ENCODE measurements around the gene GABRB2.

Gene GABRB2

DNA sequence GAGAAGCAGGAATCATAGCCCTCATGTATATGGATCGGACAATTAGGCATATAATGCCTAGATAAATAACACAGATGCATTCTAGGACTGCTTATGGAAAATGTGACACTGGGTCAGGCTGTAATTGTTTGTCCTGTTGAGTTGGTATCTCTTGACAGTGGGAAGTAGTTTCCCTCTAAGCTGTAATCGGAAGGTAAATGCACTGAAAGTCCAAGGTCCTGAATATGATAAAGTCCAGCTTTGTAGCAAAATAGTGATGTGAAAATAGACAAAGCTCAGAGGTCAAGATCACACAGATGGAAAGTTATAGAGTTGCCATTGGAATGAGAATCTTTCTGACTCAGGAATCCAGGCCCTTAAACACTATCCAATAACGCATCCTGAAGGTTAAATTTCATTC, 214.2 kb downstream of the GABRB2 start:
- H3K27ac ChIP-seq (ENCODE audit: low read depth, low read length, poor library complexity, severe bottlenecking) = no peak overlapping the region
- H3K4me1 ChIP-seq (ENCODE audit: insufficient read depth, low read length, severe bottlenecking) = no peaks in the 10 kb centered on the region
- H3K4me2 ChIP-seq (ENCODE audit: low read length) = no peak overlapping the region
- no peaks in the 10 kb centered on the region for H3K9me2 ChIP-seq (ENCODE audit: low read depth, low read length)
- no peaks in the 10 kb centered on the region for H3K27me3 ChIP-seq (ENCODE audit: insufficient read depth, low read length)
- H2AFZ ChIP-seq (ENCODE audit: low read length) = no peak overlapping the region
- H3K9ac ChIP-seq (ENCODE audit: low read length) = no peak overlapping the region
- no peaks in the 10 kb centered on the region for H3K79me2 ChIP-seq (ENCODE audit: insufficient read depth, low read length)
- no peaks in the 10 kb centered on the region for H3K9me3 ChIP-seq (ENCODE audit: low read length)
- H3F3A ChIP-seq (ENCODE audit: insufficient read depth, low read length) = no peaks in the 10 kb centered on the region
- no peaks in the 10 kb centered on the region for H4K20me1 ChIP-seq (ENCODE audit: insufficient read depth, low read length)
- no peak overlapping the region for H3K4me3 ChIP-seq (ENCODE audit: low read depth, low read length, poor library complexity, severe bottlenecking)
- no peaks in the 10 kb centered on the region for H3K36me3 ChIP-seq (ENCODE audit: insufficient read depth, low read length)
- TF ChIP-seq, protein P1, sequence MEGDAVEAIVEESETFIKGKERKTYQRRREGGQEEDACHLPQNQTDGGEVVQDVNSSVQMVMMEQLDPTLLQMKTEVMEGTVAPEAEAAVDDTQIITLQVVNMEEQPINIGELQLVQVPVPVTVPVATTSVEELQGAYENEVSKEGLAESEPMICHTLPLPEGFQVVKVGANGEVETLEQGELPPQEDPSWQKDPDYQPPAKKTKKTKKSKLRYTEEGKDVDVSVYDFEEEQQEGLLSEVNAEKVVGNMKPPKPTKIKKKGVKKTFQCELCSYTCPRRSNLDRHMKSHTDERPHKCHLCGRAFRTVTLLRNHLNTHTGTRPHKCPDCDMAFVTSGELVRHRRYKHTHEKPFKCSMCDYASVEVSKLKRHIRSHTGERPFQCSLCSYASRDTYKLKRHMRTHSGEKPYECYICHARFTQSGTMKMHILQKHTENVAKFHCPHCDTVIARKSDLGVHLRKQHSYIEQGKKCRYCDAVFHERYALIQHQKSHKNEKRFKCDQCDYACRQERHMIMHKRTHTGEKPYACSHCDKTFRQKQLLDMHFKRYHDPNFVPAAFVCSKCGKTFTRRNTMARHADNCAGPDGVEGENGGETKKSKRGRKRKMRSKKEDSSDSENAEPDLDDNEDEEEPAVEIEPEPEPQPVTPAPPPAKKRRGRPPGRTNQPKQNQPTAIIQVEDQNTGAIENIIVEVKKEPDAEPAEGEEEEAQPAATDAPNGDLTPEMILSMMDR (IDR thresholded peaks at IDR 0.05; ENCODE audit: low read length) = no peak
- TF ChIP-seq EZH2 (IDR thresholded peaks at IDR 0.05; ENCODE audit: borderline replicate concordance, low read length) = no peak

DNA sequence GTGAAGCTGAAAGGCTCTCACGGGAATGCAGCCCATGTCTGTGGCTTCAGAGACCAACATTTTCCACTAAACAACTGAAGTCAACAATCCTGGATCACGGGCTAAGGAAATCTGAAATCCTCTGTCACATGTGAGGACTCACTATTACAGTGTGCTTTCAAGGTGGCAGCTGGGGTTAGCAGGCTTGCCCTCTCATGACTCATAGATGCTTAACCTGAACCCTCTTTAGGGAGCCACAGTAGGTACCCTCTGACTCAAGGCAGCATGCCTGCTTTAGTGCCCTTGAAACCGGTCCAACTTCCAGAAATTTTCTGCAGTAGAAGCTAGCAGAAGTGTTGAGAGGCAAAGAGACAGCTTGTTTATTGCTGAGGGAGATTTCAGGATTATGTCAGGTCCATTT, 232.5 kb downstream of the GABRB2 start:
- Histone ChIP-seq H3K4me2 (ENCODE audit: low read length) (no peak overlapping the region), H3K4me1 (ENCODE audit: insufficient read depth, low read length, severe bottlenecking) (no peaks in the 10 kb centered on the region), H3K9me3 (ENCODE audit: low read length) (no peaks in the 10 kb centered on the region), H3K27me3 (ENCODE audit: insufficient read depth, low read length) (no peaks in the 10 kb centered on the region), H3K79me2 (ENCODE audit: insufficient read depth, low read length) (no peaks in the 10 kb centered on the region), H3K9ac (ENCODE audit: low read length) (no peak overlapping the region), H3K27ac (ENCODE audit: low read depth, low read length, poor library complexity, severe bottlenecking) (no peak overlapping the region), H2AFZ (ENCODE audit: low read length) (no peak overlapping the region), H3K9me2 (ENCODE audit: low read depth, low read length) (no peaks in the 10 kb centered on the region), H3K36me3 (ENCODE audit: insufficient read depth, low read length) (no peaks in the 10 kb centered on the region), H3K4me3 (ENCODE audit: low read depth, low read length, poor library complexity, severe bottlenecking) (no peak overlapping the region), H4K20me1 (ENCODE audit: insufficient read depth, low read length) (no peaks in the 10 kb centered on the region), H3F3A (ENCODE audit: insufficient read depth, low read length) (no peaks in the 10 kb centered on the region)
- TF ChIP-seq, protein P1 (IDR thresholded peaks at IDR 0.05; ENCODE audit: low read length) = no peak
- no peak for TF ChIP-seq EZH2 (IDR thresholded peaks at IDR 0.05; ENCODE audit: borderline replicate concordance, low read length)

DNA sequence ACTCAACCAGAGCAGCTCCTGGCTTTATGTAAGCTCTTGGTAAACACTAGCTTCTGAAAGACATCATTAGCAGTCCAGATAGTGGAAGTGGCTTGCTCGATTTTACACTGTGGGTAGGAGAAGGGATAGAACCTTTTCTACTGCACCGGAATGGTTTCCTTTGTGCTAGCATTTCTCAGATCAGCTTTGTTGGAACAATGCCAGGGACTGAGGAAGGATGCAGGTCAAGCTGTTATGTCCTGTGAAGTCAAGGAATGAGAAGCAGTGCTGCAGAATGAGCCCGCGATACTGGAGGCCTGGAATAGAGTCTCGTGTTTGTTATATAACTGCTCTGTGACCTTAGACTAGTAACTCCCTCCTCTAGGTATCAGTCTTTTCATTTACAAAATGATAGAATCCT, 233.6 kb downstream of the GABRB2 start:
- H4K20me1 ChIP-seq (ENCODE audit: insufficient read depth, low read length) = no peaks in the 10 kb centered on the region
- H3K4me3 ChIP-seq (ENCODE audit: low read depth, low read length, poor library complexity, severe bottlenecking) = no peak overlapping the region
- H3K27me3 ChIP-seq (ENCODE audit: insufficient read depth, low read length) = no peaks in the 10 kb centered on the region
- no peaks in the 10 kb centered on the region for H3K79me2 ChIP-seq (ENCODE audit: insufficient read depth, low read length)
- H2AFZ ChIP-seq (ENCODE audit: low read length) = no peak overlapping the region
- H3K4me1 ChIP-seq (ENCODE audit: insufficient read depth, low read length, severe bottlenecking) = no peaks in the 10 kb centered on the region
- TF ChIP-seq, protein P1 (IDR thresholded peaks at IDR 0.05; ENCODE audit: low read length) = no peak
- no peak for TF ChIP-seq EZH2 (IDR thresholded peaks at IDR 0.05; ENCODE audit: borderline replicate concordance, low read length)
- H3K9me3 ChIP-seq (ENCODE audit: low read length) = no peaks in the 10 kb centered on the region
- H3F3A ChIP-seq (ENCODE audit: insufficient read depth, low read length) = no peaks in the 10 kb centered on the region
- no peak overlapping the region for H3K4me2 ChIP-seq (ENCODE audit: low read length)
- no peak overlapping the region for H3K9ac ChIP-seq (ENCODE audit: low read length)
- no peaks in the 10 kb centered on the region for H3K36me3 ChIP-seq (ENCODE audit: insufficient read depth, low read length)
- H3K27ac ChIP-seq (ENCODE audit: low read depth, low read length, poor library complexity, severe bottlenecking) = no peak overlapping the region
- no peaks in the 10 kb centered on the region for H3K9me2 ChIP-seq (ENCODE audit: low read depth, low read length)
